Transverse colon (tissue), 4 donors: Measurements from ENCODE around the gene VPS11. TPM values are rescaled to one million over a fixed set of nuclear protein-coding genes. Genes with fewer than 3 reads are reported as not detected.

Source experiments
- DNase-seq: peaks from one replicate; pipeline ENCODE4 v3.0.0-alpha.2; 2019
- H3K27ac ChIP-seq, 4 donors: fragments of 200-600 bp; sonication (generic); 2 replicates each; pipeline ENCODE4 v1.5.1; 2016 to 2018; ENCODE audit warnings: inconsistent platforms in 4 of 4
- H3K27me3 ChIP-seq: fragments of 200-600 bp; sonication (generic); 2 replicates; pipeline ENCODE4 v1.5.1; 2017; ENCODE audit warnings: inconsistent platforms
- H3K36me3 ChIP-seq, 4 donors: fragments of 200-600 bp; sonication (generic); 2 replicates each; pipeline ENCODE4 v1.5.1; 2017 to 2019; ENCODE audit warnings: inconsistent platforms in 4 of 4
- H3K4me1 ChIP-seq, 4 donors: fragments of 200-600 bp; sonication (generic); 2 replicates each; pipeline ENCODE4 v1.5.1; 2017 to 2020; ENCODE audit warnings: inconsistent platforms in 4 of 4
- H3K4me3 ChIP-seq, 4 donors: fragments of 200-600 bp; sonication (generic); 1 replicate in 1 of 4; 2 replicates in 3 of 4; pipeline versions ENCODE4 v1.5.1 to v1.6.1; 2017 to 2019; ENCODE audit warnings: inconsistent platforms in 4 of 4
- H3K9me3 ChIP-seq, 2 donors: fragments of 200-600 bp; sonication (generic); 2 replicates each; pipeline ENCODE4 v1.5.1; 2017 to 2019; ENCODE audit warnings: inconsistent platforms in 2 of 2
- EP300 ChIP-seq: sonication (generic); formaldehyde crosslinking; IDR thresholded peaks from one replicate; pipeline ENCODE4 v1.6.1; 2017; ENCODE audit warnings: antibody characterized with exemption, low read depth
- POLR2A ChIP-seq: fragments of 450-650 bp; IDR thresholded peaks from one replicate; pipeline ENCODE4 v1.6.1; 2016; ENCODE audit warnings: antibody characterized with exemption, mild to moderate bottlenecking, moderate library complexity
- POLR2AphosphoS5 ChIP-seq, 3 donors: sonication (generic); formaldehyde crosslinking; IDR thresholded peaks; one replicate each; pipeline ENCODE4 v1.6.1; 2016; ENCODE audit warnings: antibody characterized with exemption in 3 of 3
- WGBS, 2 donors: methylation state at CpG; one replicate each; pipeline ENCODE4 v1.1.5; 2018; ENCODE audit warnings: low coverage in 1 of 2; 5-methylcytosine and 5-hydroxymethylcytosine counted together
- in situ Hi-C, 4 donors: fragments of 200-750 bp; cut with MboI; loops; one replicate each; pipeline versions ENCODE4 v1.15.0 to v1.15.1; 2017; ENCODE audit warnings: low sequenced_read_pairs in 3 of 4, low pct_ligation_motif_present in 1 of 4, low pct_unique_long_range_greater_than_20kb in 1 of 4
- intact Hi-C: fragments of 100-400 bp; cut with DNase I; formaldehyde crosslinking; loops from one replicate; pipeline ENCODE4 v1.15.1; 2023; ENCODE audit warnings: low total_unique reads
- total RNA-seq, 4 donors: library from RNA; depleted of rRNA; stranded (reverse); fragments of >200 nt; gene quantifications; one replicate each; pipeline ENCODE4 v1.1.0, GENCODE V29; 2016
- TF ChIP-seq, protein P1 (sequence below), 5 experiments: fragments of 200-600 bp in 3 of 5; fragments of 450-650 bp in 2 of 5; sonication (generic) in 3 of 5; IDR thresholded peaks; 1 replicate in 2 of 5; 2 replicates in 3 of 5; pipeline ENCODE4 v1.5.1; 2016 to 2017; ENCODE audit warnings: antibody characterized with exemption in 5 of 5, inconsistent platforms in 3 of 5, mild to moderate bottlenecking in 2 of 5, moderate library complexity in 1 of 5

Gene VPS11
- total RNA-seq, 4 donors from 2014 or later: 19.8 to 122 (median 31.2) TPM

DNA sequence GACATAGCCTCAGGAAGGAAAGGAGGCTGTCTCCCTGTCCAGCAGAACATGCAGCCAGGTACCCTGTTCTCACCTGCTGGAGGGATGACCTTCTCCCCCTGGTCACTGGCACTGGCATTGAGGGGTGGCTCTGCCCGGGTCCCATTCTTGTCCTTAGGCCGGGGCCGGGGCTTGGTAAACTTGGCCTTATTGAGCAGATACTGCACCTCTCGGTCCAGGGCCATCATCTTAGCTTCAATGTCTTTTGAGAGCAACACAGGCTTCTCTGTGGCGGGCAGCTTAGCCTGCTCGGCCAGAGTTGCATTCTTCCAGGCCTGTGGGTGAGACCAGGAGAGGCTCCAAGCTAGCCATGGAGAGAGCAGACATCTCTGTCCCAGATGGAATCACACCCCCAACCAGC is 21.1 kb upstream of the VPS11 start:
- Histone ChIP-seq H3K4me3 (no peak overlapping the region), H3K27ac (no peak overlapping the region), H3K36me3 (peaks cover 0 to 49% (median 15%) of the 10 kb centered on the region in 4 donors), H3K27me3 (no peaks in the 10 kb centered on the region), H3K9me3 (no peaks in the 10 kb centered on the region), H3K4me1 (no peaks in the 10 kb centered on the region)
- TF ChIP-seq POLR2A (no peak), POLR2AphosphoS5 (IDR thresholded peaks at IDR 0.05) (no peak), EP300 (no peak)
- TF ChIP-seq, protein P1, sequence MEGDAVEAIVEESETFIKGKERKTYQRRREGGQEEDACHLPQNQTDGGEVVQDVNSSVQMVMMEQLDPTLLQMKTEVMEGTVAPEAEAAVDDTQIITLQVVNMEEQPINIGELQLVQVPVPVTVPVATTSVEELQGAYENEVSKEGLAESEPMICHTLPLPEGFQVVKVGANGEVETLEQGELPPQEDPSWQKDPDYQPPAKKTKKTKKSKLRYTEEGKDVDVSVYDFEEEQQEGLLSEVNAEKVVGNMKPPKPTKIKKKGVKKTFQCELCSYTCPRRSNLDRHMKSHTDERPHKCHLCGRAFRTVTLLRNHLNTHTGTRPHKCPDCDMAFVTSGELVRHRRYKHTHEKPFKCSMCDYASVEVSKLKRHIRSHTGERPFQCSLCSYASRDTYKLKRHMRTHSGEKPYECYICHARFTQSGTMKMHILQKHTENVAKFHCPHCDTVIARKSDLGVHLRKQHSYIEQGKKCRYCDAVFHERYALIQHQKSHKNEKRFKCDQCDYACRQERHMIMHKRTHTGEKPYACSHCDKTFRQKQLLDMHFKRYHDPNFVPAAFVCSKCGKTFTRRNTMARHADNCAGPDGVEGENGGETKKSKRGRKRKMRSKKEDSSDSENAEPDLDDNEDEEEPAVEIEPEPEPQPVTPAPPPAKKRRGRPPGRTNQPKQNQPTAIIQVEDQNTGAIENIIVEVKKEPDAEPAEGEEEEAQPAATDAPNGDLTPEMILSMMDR (IDR thresholded peaks at IDR 0.05): no peak
- 98% methylated on average over 6 of the region's 6 CpGs; no CpG with 5 or more reads in 1 of the 2 donors for WGBS, 2 donors
- intact Hi-C loops: no loop called here
- no peak for DNase-seq
- in situ Hi-C loops: no loop called here

GRCh38 chr11:119047205-119047604 is 20.4 kb upstream of the VPS11 start:
- Histone ChIP-seq H3K4me3 (no peak overlapping the region), H3K4me1 (no peaks in the 10 kb centered on the region), H3K36me3 (peaks cover 0 to 56% (median 18%) of the 10 kb centered on the region in 4 donors), H3K27ac (no peak overlapping the region), H3K27me3 (no peaks in the 10 kb centered on the region), H3K9me3 (no peaks in the 10 kb centered on the region)
- DNase-seq: no peak
- in situ Hi-C loops (no loop called here), intact Hi-C loops (no loop called here)
- no peak for TF ChIP-seq POLR2AphosphoS5 (IDR thresholded peaks at IDR 0.05)
- no peak for TF ChIP-seq EP300
- TF ChIP-seq POLR2A: no peak
- TF ChIP-seq, protein P1 (IDR thresholded peaks at IDR 0.05): no peak
- WGBS, 2 donors: 85% methylated on average over 6 of the region's 6 CpGs; no CpG with 5 or more reads in 1 of the 2 donors

DNA sequence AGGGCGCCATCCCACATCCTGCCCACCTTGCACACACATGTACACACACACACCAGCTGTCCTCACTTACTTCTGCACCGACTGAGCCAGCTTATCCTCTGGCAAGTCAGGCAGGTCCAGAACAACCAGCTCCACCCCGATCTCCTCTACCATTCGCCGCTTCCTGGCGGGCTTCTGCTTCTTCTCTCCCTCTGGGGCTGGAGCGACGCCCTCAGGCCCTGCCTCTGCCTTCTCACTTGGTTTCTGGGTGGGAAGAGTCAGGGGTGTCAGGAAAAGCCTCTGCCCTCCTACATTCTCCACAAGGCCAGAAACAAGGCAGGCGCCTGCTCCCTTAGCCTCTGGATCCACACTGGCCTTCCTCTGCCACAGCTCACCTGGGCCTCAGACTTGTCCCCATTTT is 19.0 kb upstream of the VPS11 start:
- Histone ChIP-seq H3K4me1 (no peaks in the 10 kb centered on the region), H3K36me3 (peaks cover 0 to 70% (median 25%) of the 10 kb centered on the region in 4 donors), H3K27me3 (no peaks in the 10 kb centered on the region), H3K9me3 (no peaks in the 10 kb centered on the region), H3K27ac (no peak overlapping the region), H3K4me3 (no peak overlapping the region)
- intact Hi-C loops: no loop called here
- 91 to 94% methylated on average over 7 to 9 of the region's 9 CpGs for WGBS, 2 donors
- in situ Hi-C loops: no loop called here
- DNase-seq: no peak
- TF ChIP-seq POLR2A: no peak
- TF ChIP-seq, protein P1 (IDR thresholded peaks at IDR 0.05): no peak
- no peak for TF ChIP-seq EP300
- TF ChIP-seq POLR2AphosphoS5 (IDR thresholded peaks at IDR 0.05): no peak

GRCh38 chr11:119049081-119049480 is 18.5 kb upstream of the VPS11 start:
- Histone ChIP-seq H3K27me3 (no peaks in the 10 kb centered on the region), H3K36me3 (peaks cover 0 to 73% (median 28%) of the 10 kb centered on the region in 4 donors), H3K4me1 (no peaks in the 10 kb centered on the region), H3K27ac (no peak overlapping the region), H3K9me3 (no peaks in the 10 kb centered on the region), H3K4me3 (no peak overlapping the region)
- in situ Hi-C loops: no loop called here
- no peak for DNase-seq
- 87% methylated on average over 7 of the region's 7 CpGs; no CpG with 5 or more reads in 1 of the 2 donors for WGBS, 2 donors
- TF ChIP-seq EP300: no peak
- TF ChIP-seq POLR2A: no peak
- intact Hi-C loops: no loop called here
